ENCODE results near the gene EXD1. TPM values are rescaled to one million over a fixed set of nuclear protein-coding genes. Genes with fewer than 3 reads are reported as not detected.

EXD1 gene, protein sequence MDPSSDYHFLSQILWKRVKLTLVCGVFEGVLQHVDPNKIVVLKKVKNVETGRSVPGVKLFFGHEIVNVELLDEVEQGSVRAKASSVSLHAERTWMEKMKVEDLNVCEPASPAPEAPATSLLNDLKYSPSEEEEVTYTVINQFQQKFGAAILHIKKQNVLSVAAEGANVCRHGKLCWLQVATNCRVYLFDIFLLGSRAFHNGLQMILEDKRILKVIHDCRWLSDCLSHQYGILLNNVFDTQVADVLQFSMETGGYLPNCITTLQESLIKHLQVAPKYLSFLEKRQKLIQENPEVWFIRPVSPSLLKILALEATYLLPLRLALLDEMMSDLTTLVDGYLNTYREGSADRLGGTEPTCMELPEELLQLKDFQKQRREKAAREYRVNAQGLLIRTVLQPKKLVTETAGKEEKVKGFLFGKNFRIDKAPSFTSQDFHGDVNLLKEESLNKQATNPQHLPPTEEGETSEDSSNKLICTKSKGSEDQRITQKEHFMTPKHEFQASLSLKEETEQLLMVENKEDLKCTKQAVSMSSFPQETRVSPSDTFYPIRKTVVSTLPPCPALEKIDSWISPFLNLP
- not detected for total RNA-seq

GRCh38 chr15:41230650-41231421 is at the start of gene EXD1, which contains the start of gene CHP1:
Gene EXD1, minus strand, starts transcription at chr15:41230757. Its CDS starts 4,182 bp downstream, at chr15:41226575.
Gene CHP1, plus strand, starts transcription at chr15:41231268. Its CDS starts 115 bp downstream, at chr15:41231383.

Other genes with a start within 250 kb of the EXD1 start
- gene INO80, start 114.5 kb downstream of the EXD1 start, total RNA-seq = 38.1 TPM
- gene CHP1, start 511 bp upstream of the EXD1 start, total RNA-seq = 71.2 TPM
- 4.6 TPM for gene OIP5, start 101.8 kb upstream of the EXD1 start, total RNA-seq
- gene NUSAP1, start 102.1 kb upstream of the EXD1 start, total RNA-seq = 50.4 TPM
- gene NDUFAF1, start 171.7 kb upstream of the EXD1 start, total RNA-seq = 25.2 TPM
- gene RTF1, start 186.3 kb upstream of the EXD1 start, total RNA-seq = 67.2 TPM